Measurements from ENCODE around the gene DPY19L2. TPM values are rescaled to one million over a fixed set of nuclear protein-coding genes. Genes with fewer than 3 reads are reported as not detected.
"Not testable (repeated sequence)": the region's sequence is repeated elsewhere in the genome, so short reads cannot be mapped to it uniquely, and the experiment has no call there.

The DPY19L2 gene
- total RNA-seq, 6 experiments from 2014 or later, result 0.06 to 0.29 (median 0.24) TPM; not detected in 2

GRCh38 chr12:63643381-63644140 lies 24.7 kb downstream of the DPY19L2 start:
- H3K9me3 ChIP-seq; H3K27ac ChIP-seq; H3K27me3 ChIP-seq; H3K36me3 ChIP-seq; intact Hi-C loops (cut with DNase I); H3K4me3 ChIP-seq; DNase-seq; H3K4me1 ChIP-seq; ATAC-seq: not testable (repeated sequence)
- WGBS (ENCODE audit: insufficient coverage, low coverage, low lambda C conversion rate, missing lambda C conversion rate), result 50% methylated on average over 5 of the region's 5 CpGs

GRCh38 chr12:63624258-63624657 lies 44.0 kb downstream of the DPY19L2 start:
- 26% methylated on average over 4 of the region's 4 CpGs for WGBS (ENCODE audit: insufficient coverage, low coverage, low lambda C conversion rate, missing lambda C conversion rate)
- not testable (repeated sequence) for H3K4me3 ChIP-seq
- ATAC-seq, result peak; percentile 95 to 98 (median 96)

DNA sequence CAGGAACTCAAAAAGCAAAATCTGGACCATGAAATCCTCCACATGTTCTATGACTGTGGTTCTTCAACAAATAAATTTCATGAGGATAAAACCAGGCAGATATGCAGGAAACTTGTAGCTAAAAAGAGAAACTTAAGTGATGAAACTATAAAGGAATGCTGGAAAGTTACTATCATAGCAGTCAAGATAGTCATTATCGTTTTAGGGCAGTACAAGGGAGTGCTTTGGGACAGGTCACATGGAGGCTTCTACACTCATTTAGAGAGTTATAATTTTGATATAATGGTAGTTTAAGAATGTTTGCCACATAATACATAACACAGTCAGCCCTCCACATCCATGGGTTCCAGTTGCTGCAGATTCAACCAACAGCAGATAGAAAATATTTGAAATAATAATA lies 52.7 kb downstream of the DPY19L2 start:
- H3K9me3 ChIP-seq; H3K36me3 ChIP-seq; H3K27ac ChIP-seq; intact Hi-C loops (cut with DNase I); DNase-seq; H3K4me3 ChIP-seq; ATAC-seq; H3K27me3 ChIP-seq; H3K4me1 ChIP-seq: not testable (repeated sequence)
- no CpG with 5 or more reads among the region's 1 CpG for WGBS (ENCODE audit: insufficient coverage, low coverage, low lambda C conversion rate, missing lambda C conversion rate)

More at GRCh38 chr12:63624258-63624657, 44.0 kb downstream of the DPY19L2 start:
- H3K27ac ChIP-seq; H3K27me3 ChIP-seq; intact Hi-C loops (cut with DNase I); H3K36me3 ChIP-seq; H3K4me1 ChIP-seq; H3K9me3 ChIP-seq: not testable (repeated sequence)
- peak in 1 of 3 donors; percentile 68 for DNase-seq

DNA sequence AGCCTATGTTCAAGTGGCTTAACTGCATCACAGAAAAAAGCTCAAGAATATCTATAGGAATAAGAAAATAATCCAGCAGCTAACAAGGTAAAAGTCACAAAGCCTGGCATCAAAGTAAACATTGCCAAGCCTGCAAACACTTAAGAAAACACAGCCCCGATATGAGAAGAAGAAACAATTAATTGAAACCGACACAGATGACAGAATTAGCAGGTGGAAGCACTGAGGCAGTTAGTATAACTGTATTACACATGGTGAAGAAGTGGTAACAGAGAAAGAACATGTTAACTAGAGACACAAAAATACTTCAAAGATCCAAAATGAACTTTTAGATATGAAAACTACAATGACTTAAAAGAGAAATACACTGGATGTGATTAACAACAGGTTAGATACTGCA lies 57.0 kb downstream of the DPY19L2 start:
- WGBS (ENCODE audit: insufficient coverage, low coverage, low lambda C conversion rate, missing lambda C conversion rate), result 86% methylated on average over 2 of the region's 2 CpGs
- DNase-seq, result not testable (repeated sequence)

GRCh38 chr12:63609281-63609680 lies 59.0 kb downstream of the DPY19L2 start:
- ATAC-seq; H3K27ac ChIP-seq; H3K4me3 ChIP-seq; intact Hi-C loops (cut with DNase I); DNase-seq; H3K9me3 ChIP-seq; H3K36me3 ChIP-seq; H3K27me3 ChIP-seq; H3K4me1 ChIP-seq: not testable (repeated sequence)

More for the DNA sequence above, 57.0 kb downstream of the DPY19L2 start:
- H3K4me1 ChIP-seq; ATAC-seq; H3K27ac ChIP-seq; H3K4me3 ChIP-seq; H3K36me3 ChIP-seq; H3K9me3 ChIP-seq; H3K27me3 ChIP-seq; intact Hi-C loops (cut with DNase I): not testable (repeated sequence)

GRCh38 chr12:63604985-63605384 lies 63.3 kb downstream of the DPY19L2 start:
- H3K36me3 ChIP-seq; H3K9me3 ChIP-seq; H3K4me1 ChIP-seq; H3K27me3 ChIP-seq; intact Hi-C loops (cut with DNase I); DNase-seq; ATAC-seq; H3K4me3 ChIP-seq; H3K27ac ChIP-seq: not testable (repeated sequence)
- WGBS (ENCODE audit: insufficient coverage, low coverage, low lambda C conversion rate, missing lambda C conversion rate), result 83% methylated on average over 2 of the region's 3 CpGs

GRCh38 chr12:63594828-63595227 lies 73.5 kb downstream of the DPY19L2 start:
- H3K4me3 ChIP-seq, result not testable (repeated sequence)

DNA sequence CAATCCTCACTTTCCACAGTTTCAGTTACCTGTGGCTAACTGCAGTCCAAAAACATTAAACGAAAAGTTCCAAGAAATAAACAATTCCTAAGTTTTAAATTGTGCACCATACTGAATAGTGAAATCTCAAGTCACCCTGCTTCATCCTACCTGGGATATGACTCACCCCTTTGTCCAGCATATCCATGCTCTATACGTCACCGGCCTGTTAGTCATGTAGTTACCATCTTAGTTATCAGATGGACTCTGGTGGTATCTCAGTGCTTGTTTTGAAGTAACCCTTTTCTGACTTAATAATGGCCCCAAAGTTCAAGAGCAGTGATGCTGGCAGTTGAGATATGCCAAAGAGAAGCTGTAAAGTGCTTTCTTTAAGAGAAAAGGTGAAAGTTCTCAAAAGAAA lies 83.9 kb downstream of the DPY19L2 start:
- H3K36me3 ChIP-seq; H3K4me3 ChIP-seq; H3K27me3 ChIP-seq; H3K9me3 ChIP-seq; ATAC-seq; H3K27ac ChIP-seq; DNase-seq; intact Hi-C loops (cut with DNase I); H3K4me1 ChIP-seq: not testable (repeated sequence)
- WGBS (ENCODE audit: insufficient coverage, low coverage, low lambda C conversion rate, missing lambda C conversion rate), result 69% methylated on average over 3 of the region's 3 CpGs

More at GRCh38 chr12:63594828-63595227, 73.5 kb downstream of the DPY19L2 start:
- intact Hi-C loops (cut with DNase I); H3K4me1 ChIP-seq; DNase-seq; H3K27me3 ChIP-seq; H3K27ac ChIP-seq; H3K36me3 ChIP-seq; H3K9me3 ChIP-seq; ATAC-seq: not testable (repeated sequence)
- 38% methylated on average over 4 of the region's 4 CpGs for WGBS (ENCODE audit: insufficient coverage, low coverage, low lambda C conversion rate, missing lambda C conversion rate)

GRCh38 chr12:63583289-63583688 lies 85.0 kb downstream of the DPY19L2 start:
- H3K27me3 ChIP-seq; H3K27ac ChIP-seq; ATAC-seq; H3K4me3 ChIP-seq; H3K9me3 ChIP-seq; DNase-seq; intact Hi-C loops (cut with DNase I); H3K36me3 ChIP-seq; H3K4me1 ChIP-seq: not testable (repeated sequence)
- WGBS (ENCODE audit: insufficient coverage, low coverage, low lambda C conversion rate, missing lambda C conversion rate), result 25% methylated on average over 1 of the region's 1 CpG

- H3K4me3 ChIP-seq; H3K9me3 ChIP-seq; H3K36me3 ChIP-seq; H3K4me1 ChIP-seq; H3K27ac ChIP-seq; H3K27me3 ChIP-seq; DNase-seq; intact Hi-C loops (cut with DNase I); ATAC-seq: not testable (repeated sequence)
- 53% methylated on average over 2 of the region's 2 CpGs for WGBS (ENCODE audit: insufficient coverage, low coverage, low lambda C conversion rate, missing lambda C conversion rate)
Observed at GRCh38 chr12:63577631-63578030, 90.7 kb downstream of the DPY19L2 start.

DNA sequence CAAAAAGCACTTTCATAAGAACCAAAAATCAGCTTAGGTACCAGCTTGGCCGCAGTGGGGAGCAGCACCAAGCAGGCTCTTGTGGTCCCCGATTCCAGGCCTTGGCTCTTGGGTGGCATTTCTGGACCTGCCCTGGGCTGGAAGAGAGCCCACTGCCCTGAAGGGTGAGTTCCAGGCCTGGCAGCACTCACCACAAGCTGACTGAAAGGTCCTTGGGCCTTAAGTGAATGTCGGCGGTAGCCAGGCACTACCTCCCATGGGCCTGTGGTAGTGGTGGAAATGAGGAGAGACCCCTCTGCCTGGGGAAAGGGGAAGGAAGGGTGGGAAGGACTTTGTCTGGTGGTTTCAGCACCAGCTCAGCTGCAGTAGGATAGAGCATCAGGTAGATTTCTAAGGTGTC lies 96.3 kb downstream of the DPY19L2 start:
- H3K4me1 ChIP-seq; DNase-seq; intact Hi-C loops (cut with DNase I); H3K4me3 ChIP-seq; H3K36me3 ChIP-seq; H3K9me3 ChIP-seq; ATAC-seq; H3K27ac ChIP-seq; H3K27me3 ChIP-seq: not testable (repeated sequence)
- WGBS (ENCODE audit: insufficient coverage, low coverage, low lambda C conversion rate, missing lambda C conversion rate), result no CpG with 5 or more reads among the region's 4 CpGs

GRCh38 chr12:63558445-63558844 lies 109.8 kb downstream of the DPY19L2 start:
- H3K4me1 ChIP-seq; H3K9me3 ChIP-seq; H3K27ac ChIP-seq; H3K27me3 ChIP-seq; intact Hi-C loops (cut with DNase I); DNase-seq; H3K36me3 ChIP-seq; ATAC-seq; H3K4me3 ChIP-seq: not testable (repeated sequence)
- 81% methylated on average over 6 of the region's 6 CpGs for WGBS (ENCODE audit: insufficient coverage, low coverage, low lambda C conversion rate, missing lambda C conversion rate)

Data from right lobe of liver (tissue), 6 donors.